HepG2 (cell line): ENCODE results near the gene UHMK1. TPM values are rescaled to one million over a fixed set of nuclear protein-coding genes. Genes with fewer than 3 reads are reported as not detected.

ENCODE experiments used
- ATRX ChIP-seq: sonication (generic); formaldehyde crosslinking; IDR thresholded peaks from 2 replicates; pipeline ENCODE4 v1.4.0; 2020; ENCODE audit warnings: missing genetic modification reagents, borderline replicate concordance
- CENPX ChIP-seq: sonication (generic); formaldehyde crosslinking; IDR thresholded peaks from 2 replicates; pipeline ENCODE4 v1.9.0; 2021; ENCODE audit warnings: mild to moderate bottlenecking, missing genetic modification reagents, moderate library complexity
- DBP ChIP-seq: sonication (generic); formaldehyde crosslinking; IDR thresholded peaks from 2 replicates; pipeline ENCODE4 v1.4.0; 2020; ENCODE audit warnings: missing genetic modification reagents; ENCODE audit errors: not compliant biosample characterization
- GATA4 ChIP-seq: sonication (generic); IDR thresholded peaks from 2 replicates; pipeline ENCODE4 v1.6.1; 2016; ENCODE audit warnings: antibody characterized with exemption, low read depth, borderline replicate concordance
- NR2C2 ChIP-seq: sonication (generic); formaldehyde crosslinking; IDR thresholded peaks from 2 replicates; pipeline ENCODE4 v1.4.0; 2020; ENCODE audit warnings: missing genetic modification reagents, mild to moderate bottlenecking, moderate library complexity, borderline replicate concordance
- RCOR2 ChIP-seq: IDR thresholded peaks from 2 replicates; pipeline ENCODE4 v1.6.1; 2016; ENCODE audit warnings: missing biosample characterization, missing genetic modification reagents
- RXRA ChIP-seq: sonication (generic); formaldehyde crosslinking; IDR thresholded peaks from 2 replicates; pipeline ENCODE4 v1.5.1; 2020; ENCODE audit warnings: missing genetic modification reagents
- SNAPC4 ChIP-seq: sonication (generic); formaldehyde crosslinking; IDR thresholded peaks from 2 replicates; pipeline ENCODE4 v1.4.0; 2020; ENCODE audit warnings: mild to moderate bottlenecking, missing genetic modification reagents
- SP1 ChIP-seq, 2 experiments: fragments of 450-650 bp in 1 of 2; sonication (generic) in 1 of 2; formaldehyde crosslinking in 1 of 2; IDR thresholded peaks; 2 replicates each; pipeline versions ENCODE4 v1.4.0 to v1.6.1; 2016 to 2020; ENCODE audit warnings: missing genetic modification reagents in 1 of 2
- SRF ChIP-seq: IDR thresholded peaks from 2 replicates; pipeline ENCODE4 v1.6.1; 2011; ENCODE audit warnings: mild to moderate bottlenecking, low read depth, low read length, moderate library complexity
- SRSF1 ChIP-seq: fragments of 200-400 bp; formaldehyde crosslinking; optimal IDR thresholded peaks from 2 replicates; pipeline ENCODE3; 2017; ENCODE audit warnings: mild to moderate bottlenecking, low read depth, low read length, moderate library complexity
- SRY ChIP-seq: sonication (generic); formaldehyde crosslinking; IDR thresholded peaks from 2 replicates; pipeline ENCODE4 v1.8.0; 2022; ENCODE audit warnings: mild to moderate bottlenecking, missing genetic modification reagents
- TBX2 ChIP-seq: sonication (generic); formaldehyde crosslinking; IDR thresholded peaks from 2 replicates; pipeline ENCODE4 v1.5.0; 2020; ENCODE audit warnings: missing genetic modification reagents, mild to moderate bottlenecking, borderline replicate concordance
- ZBTB7B ChIP-seq: sonication (generic); formaldehyde crosslinking; IDR thresholded peaks from 2 replicates; pipeline ENCODE4 v1.4.0; 2020; ENCODE audit warnings: missing genetic modification reagents
- ZIK1 ChIP-seq: sonication (generic); formaldehyde crosslinking; IDR thresholded peaks from 2 replicates; pipeline ENCODE4 v1.5.0; 2020; ENCODE audit warnings: mild to moderate bottlenecking, low read depth, missing genetic modification reagents, borderline replicate concordance
- ZNF17 ChIP-seq: sonication (generic); formaldehyde crosslinking; IDR thresholded peaks from 2 replicates; pipeline ENCODE4 v1.5.0; 2020; ENCODE audit warnings: mild to moderate bottlenecking, missing genetic modification reagents
- ZNF382 ChIP-seq: sonication (generic); formaldehyde crosslinking; IDR thresholded peaks from 2 replicates; pipeline ENCODE4 v1.5.0; 2020; ENCODE audit warnings: missing genetic modification reagents, mild to moderate bottlenecking, borderline replicate concordance
- ZNF431 ChIP-seq: sonication (generic); formaldehyde crosslinking; IDR thresholded peaks from 2 replicates; pipeline ENCODE4 v1.9.0; 2022; ENCODE audit warnings: missing genetic modification reagents, low read depth, mild to moderate bottlenecking, borderline replicate concordance
- ZNF441 ChIP-seq: sonication (generic); formaldehyde crosslinking; IDR thresholded peaks from 2 replicates; pipeline ENCODE4 v1.7.0; 2021; ENCODE audit warnings: missing genetic modification reagents, borderline replicate concordance
- ZNF761 ChIP-seq: sonication (generic); formaldehyde crosslinking; conservative IDR thresholded peaks from 2 replicates; pipeline ENCODE4 v1.4.0; 2020; ENCODE audit warnings: mild to moderate bottlenecking, missing genetic modification reagents
- ZNF883 ChIP-seq: sonication (generic); formaldehyde crosslinking; IDR thresholded peaks from 2 replicates; pipeline ENCODE4 v1.5.1; 2020; ENCODE audit warnings: mild to moderate bottlenecking, missing genetic modification reagents; ENCODE audit errors: not compliant biosample characterization
- polyA plus RNA-seq, 8 experiments: library from polyadenylated mRNA; depleted of rRNA in 3 of 8; stranded (reverse) in 7 of 8; unstranded in 1 of 8; fragments of >200 nt; fragmentation: Illumina TruSeq in 4 of 8; extraction: Trizol in 4 of 8; gene quantifications; 2 replicates each; pipeline versions ENCODE4 v1.2.1 to v1.2.3, GENCODE V29; 2011 to 2016; ENCODE audit warnings: low read depth in 4 of 8, missing spikeins in 1 of 8, mixed read lengths in 1 of 8; ENCODE audit not compliant: insufficient read depth in 1 of 8
- total RNA-seq, 5 experiments: library from RNA; depleted of rRNA; stranded (reverse); fragments of >200 nt; fragmentation: Illumina TruSeq; extraction: Trizol; gene quantifications; 2 replicates each; pipeline ENCODE4 v1.2.3, GENCODE V29; 2016; ENCODE audit warnings: low read depth in 1 of 5

Gene UHMK1
- total and polyA plus RNA-seq, 2 of the 13 experiments (the other 11 are each of a cell fraction or from before 2014, with no cell fraction given), result 12.9 to 20.0 TPM

- TF ChIP-seq ZBTB7B (peak; percentile 11; the same call in 1 of the 2 replicates), ZIK1 (CRISPR knock-in tag) (no peak; the same call in 1 of the 2 replicates), SP1 (IDR thresholded peaks at IDR 0.05) (no peak), SP1 (CRISPR knock-in tag; IDR thresholded peaks at IDR 0.05) (no peak), ZNF883 (CRISPR knock-in tag) (peak; percentile 44), SNAPC4 (CRISPR knock-in tag) (no peak), ZNF382 (no peak), SRF (no peak), RXRA (CRISPR knock-in tag) (no peak), NR2C2 (CRISPR knock-in tag) (no peak), ZNF431 (CRISPR knock-in tag) (no peak), ZNF441 (no peak), GATA4 (no peak), ATRX (CRISPR knock-in tag) (no peak), ZNF17 (no peak), TBX2 (CRISPR knock-in tag) (no peak), DBP (CRISPR knock-in tag) (no peak), SRY (CRISPR knock-in tag) (peak; percentile 59; the same call in 1 of the 2 replicates), RCOR2 (CRISPR knock-in tag) (no peak), SRSF1 (no peak), ZNF761 (CRISPR knock-in tag) (no peak), CENPX (CRISPR knock-in tag) (no peak)
Measured at GRCh38 chr1:162561616-162562469, 64.2 kb downstream of the UHMK1 start, which contains the start of gene UAP1 (continued).
